Non-pigmented ciliary epithelial cell (primary cell): ENCODE results near the gene CHI3L1.

Source experiments
- DNase-seq: peaks from one replicate; pipeline ENCODE4 v3.0.0-alpha.2; 2010; ENCODE audit warnings: low read depth

The CHI3L1 gene

GRCh38 chr1:203151362-203152157, 34.9 kb downstream of the CHI3L1 start:
- DNase-seq, result no peak

GRCh38 chr1:203150511-203151297, 35.8 kb downstream of the CHI3L1 start:
- DNase-seq, result no peak

- no peak for DNase-seq
Measured at GRCh38 chr1:203149188-203149840, 37.2 kb downstream of the CHI3L1 start.

GRCh38 chr1:203148579-203148978, 37.9 kb downstream of the CHI3L1 start:
- DNase-seq, result no peak

GRCh38 chr1:203148127-203148526, 38.4 kb downstream of the CHI3L1 start:
- DNase-seq, result no peak

GRCh38 chr1:203147376-203147775, 39.1 kb downstream of the CHI3L1 start:
- DNase-seq, result no peak

GRCh38 chr1:203146537-203146936, 40.0 kb downstream of the CHI3L1 start:
- no peak for DNase-seq

GRCh38 chr1:203146042-203146369, 40.5 kb downstream of the CHI3L1 start:
- no peak for DNase-seq

GRCh38 chr1:203145321-203146041, 41.0 kb downstream of the CHI3L1 start:
- no peak for DNase-seq

GRCh38 chr1:203144661-203145060, 41.8 kb downstream of the CHI3L1 start:
- DNase-seq, result no peak

GRCh38 chr1:203143641-203144040, 42.9 kb downstream of the CHI3L1 start:
- no peak for DNase-seq

- no peak for DNase-seq
Measured at GRCh38 chr1:203142684-203143408, 43.7 kb downstream of the CHI3L1 start.

GRCh38 chr1:203142124-203142523, 44.4 kb downstream of the CHI3L1 start:
- DNase-seq, result no peak

- no peak for DNase-seq
Measured at GRCh38 chr1:203140743-203141520, 45.6 kb downstream of the CHI3L1 start.

- DNase-seq, result no peak
Measured at GRCh38 chr1:203139976-203140475, 46.5 kb downstream of the CHI3L1 start.

- no peak for DNase-seq
Measured at GRCh38 chr1:203138066-203138465, 48.4 kb downstream of the CHI3L1 start.

- DNase-seq, result no peak
Measured at GRCh38 chr1:203137324-203137723, 49.2 kb downstream of the CHI3L1 start.

- DNase-seq, result no peak
Measured at GRCh38 chr1:203136409-203137042, 50.0 kb downstream of the CHI3L1 start.

- no peak for DNase-seq
Measured at GRCh38 chr1:203135636-203136305, 50.7 kb downstream of the CHI3L1 start.
